Cardiac fibroblast (primary cell): ENCODE data around the gene MMP2.
A peak's percentile ranks its signal among the peaks of the same experiment; 100 is the strongest.

Experiments
- DNase-seq, 2 donors: peaks; one replicate each; pipeline versions ENCODE4 v3.0.0 to v3.0.0-alpha.2; 2010; ENCODE audit warnings: low read depth in 2 of 2
- H3K4me3 ChIP-seq, 2 donors: replicated peaks in 1 of 2; 1 replicate in 1 of 2; 2 replicates in 1 of 2; pipeline ENCODE4 v1.5.1; 2011; ENCODE audit warnings: low read depth in 2 of 2, low read length in 2 of 2, mild to moderate bottlenecking in 2 of 2, moderate library complexity in 1 of 2
- TF ChIP-seq, protein P1 (sequence below): IDR thresholded peaks from one replicate; pipeline ENCODE4 v1.5.1; 2011; ENCODE audit warnings: low read depth, mild to moderate bottlenecking, low read length, inconsistent platforms

The MMP2 gene

GRCh38 chr16:55468352-55468990 is 10.5 kb upstream of the MMP2 start:
- TF ChIP-seq, protein P1, sequence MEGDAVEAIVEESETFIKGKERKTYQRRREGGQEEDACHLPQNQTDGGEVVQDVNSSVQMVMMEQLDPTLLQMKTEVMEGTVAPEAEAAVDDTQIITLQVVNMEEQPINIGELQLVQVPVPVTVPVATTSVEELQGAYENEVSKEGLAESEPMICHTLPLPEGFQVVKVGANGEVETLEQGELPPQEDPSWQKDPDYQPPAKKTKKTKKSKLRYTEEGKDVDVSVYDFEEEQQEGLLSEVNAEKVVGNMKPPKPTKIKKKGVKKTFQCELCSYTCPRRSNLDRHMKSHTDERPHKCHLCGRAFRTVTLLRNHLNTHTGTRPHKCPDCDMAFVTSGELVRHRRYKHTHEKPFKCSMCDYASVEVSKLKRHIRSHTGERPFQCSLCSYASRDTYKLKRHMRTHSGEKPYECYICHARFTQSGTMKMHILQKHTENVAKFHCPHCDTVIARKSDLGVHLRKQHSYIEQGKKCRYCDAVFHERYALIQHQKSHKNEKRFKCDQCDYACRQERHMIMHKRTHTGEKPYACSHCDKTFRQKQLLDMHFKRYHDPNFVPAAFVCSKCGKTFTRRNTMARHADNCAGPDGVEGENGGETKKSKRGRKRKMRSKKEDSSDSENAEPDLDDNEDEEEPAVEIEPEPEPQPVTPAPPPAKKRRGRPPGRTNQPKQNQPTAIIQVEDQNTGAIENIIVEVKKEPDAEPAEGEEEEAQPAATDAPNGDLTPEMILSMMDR: no peak

DNA sequence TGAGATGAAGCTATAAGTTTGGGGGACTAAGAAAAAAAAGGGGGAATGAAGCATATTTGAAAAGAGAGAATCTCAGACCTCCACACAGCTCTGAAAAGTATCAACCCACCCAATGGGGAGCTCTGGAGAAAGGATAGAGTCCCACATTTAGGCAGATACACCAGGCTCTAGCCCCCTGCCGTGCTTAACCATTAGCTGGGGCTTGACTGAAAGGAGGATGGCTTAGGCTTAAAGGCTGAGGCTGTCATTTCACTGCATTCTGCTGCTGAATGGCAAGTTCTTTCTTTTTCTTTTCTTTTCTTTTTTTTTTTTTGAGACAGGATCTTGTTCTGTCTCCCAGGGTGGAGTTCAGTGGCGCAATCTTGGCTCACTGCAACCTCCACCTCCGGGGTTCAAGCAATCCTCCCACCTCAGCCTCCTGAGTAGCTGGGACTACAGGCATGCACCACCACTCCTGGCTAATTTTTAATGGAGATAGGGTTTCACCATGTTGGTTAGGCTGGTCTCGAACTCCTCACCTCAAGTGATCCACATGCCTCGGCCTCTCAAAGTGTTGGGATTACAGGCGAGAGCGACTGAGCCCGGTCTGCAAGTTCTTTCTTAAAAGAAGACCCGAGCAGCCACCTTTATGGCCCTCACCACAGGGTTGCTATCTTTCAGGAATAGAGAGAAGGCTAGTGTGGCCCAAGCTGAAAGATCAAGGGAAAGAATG is 9.0 kb upstream of the MMP2 start:
- no peak overlapping the region for H3K4me3 ChIP-seq
- DNase-seq: no peak
- TF ChIP-seq, protein P1: no peak

More at GRCh38 chr16:55468352-55468990, 10.5 kb upstream of the MMP2 start:
- DNase-seq: no peak
- H3K4me3 ChIP-seq: no peak overlapping the region

- H3K4me3 ChIP-seq: no peak overlapping the region
- DNase-seq: peak; percentile 26 to 69
- TF ChIP-seq, protein P1: no peak
Measured at GRCh38 chr16:55470533-55471371, 8.2 kb upstream of the MMP2 start.

- TF ChIP-seq, protein P1: no peak
- peak; percentile 73 to 89 for DNase-seq
- H3K4me3 ChIP-seq: no peak overlapping the region
Measured at GRCh38 chr16:55471448-55472097, 7.4 kb upstream of the MMP2 start.

- no peak for DNase-seq
- TF ChIP-seq, protein P1: no peak
- no peak overlapping the region for H3K4me3 ChIP-seq
Measured at GRCh38 chr16:55473587-55473986, 5.4 kb upstream of the MMP2 start.

GRCh38 chr16:55474821-55475220 is 4.2 kb upstream of the MMP2 start:
- TF ChIP-seq, protein P1: no peak
- DNase-seq: no peak
- H3K4me3 ChIP-seq: no peak overlapping the region
